Gastrocnemius medialis (tissue), 4 donors: ENCODE measurements around the gene LRRC63. TPM values are rescaled to one million over a fixed set of nuclear protein-coding genes. Genes with fewer than 3 reads are reported as not detected.

Experiments used
- ATAC-seq, 2 donors: fragments of 150-250 bp; one replicate each; pipeline ENCODE4 v1.9.1; 2016
- DNase-seq, 2 donors: peaks; one replicate each; pipeline ENCODE4 v3.0.0-alpha.2; 2019
- H3K27ac ChIP-seq, 4 donors: fragments of 200-600 bp; sonication (generic); 1 replicate in 1 of 4; 2 replicates in 3 of 4; pipeline ENCODE4 v1.5.1; 2016 to 2018; ENCODE audit warnings: mild to moderate bottlenecking in 2 of 4, moderate library complexity in 1 of 4
- H3K27me3 ChIP-seq, 3 donors: fragments of 200-600 bp; sonication (generic) in 2 of 3; 1 replicate in 1 of 3; 2 replicates in 2 of 3; pipeline versions ENCODE4 v1.5.1 to v1.6.0; 2016 to 2019; ENCODE audit warnings: mild to moderate bottlenecking in 1 of 3, moderate library complexity in 1 of 3
- H3K36me3 ChIP-seq, 2 donors: fragments of 200-600 bp; sonication (generic) in 1 of 2; one replicate each; pipeline ENCODE4 v1.5.1; 2017 to 2018
- H3K4me1 ChIP-seq, 2 donors: fragments of 200-600 bp; sonication (generic) in 1 of 2; one replicate each; pipeline ENCODE4 v1.5.1; 2016 to 2017; ENCODE audit warnings: mild to moderate bottlenecking in 2 of 2
- H3K4me3 ChIP-seq, 4 donors: fragments of 200-600 bp; sonication (generic) in 3 of 4; 1 replicate in 1 of 4; 2 replicates in 3 of 4; pipeline ENCODE4 v1.5.1; 2016 to 2019; ENCODE audit warnings: mild to moderate bottlenecking in 2 of 4
- H3K9me3 ChIP-seq, 3 donors: fragments of 200-600 bp; sonication (generic) in 2 of 3; 1 replicate in 1 of 3; 2 replicates in 2 of 3; pipeline ENCODE4 v1.5.1; 2016 to 2019
- POLR2A ChIP-seq, 2 donors: fragments of 450-650 bp; IDR thresholded peaks; one replicate each; pipeline ENCODE4 v1.6.1; 2017; ENCODE audit warnings: antibody characterized with exemption in 2 of 2, mild to moderate bottlenecking in 2 of 2, moderate library complexity in 2 of 2
- in situ Hi-C, 4 donors: fragments of 200-750 bp; cut with MboI; loops; one replicate each; pipeline versions ENCODE4 v1.15.0 to v1.8.0; 2017; ENCODE audit warnings: low sequenced_read_pairs in 4 of 4
- intact Hi-C: fragments of 100-400 bp; cut with DNase I; formaldehyde crosslinking; loops from one replicate; pipeline ENCODE4 v1.15.1; 2023; ENCODE audit warnings: low total_unique reads
- total RNA-seq, 4 donors: library from RNA; depleted of rRNA; stranded (reverse); fragments of >200 nt; gene quantifications; one replicate each; pipeline versions ENCODE4 v1.1.0 to v1.2.3, GENCODE V29; 2016
- TF ChIP-seq, protein P1 (sequence below), 5 experiments: fragments of 450-650 bp in 3 of 5; fragments of 200-600 bp in 2 of 5; sonication (generic) in 2 of 5; IDR thresholded peaks in 4 of 5; conservative IDR thresholded peaks in 1 of 5; 1 replicate in 4 of 5; 2 replicates in 1 of 5; pipeline ENCODE4 v1.5.1; 2016 to 2019; ENCODE audit warnings: antibody characterized with exemption in 5 of 5, mild to moderate bottlenecking in 3 of 5, moderate library complexity in 3 of 5

Gene LRRC63
- total RNA-seq, 4 donors from 2014 or later, result not detected

DNA sequence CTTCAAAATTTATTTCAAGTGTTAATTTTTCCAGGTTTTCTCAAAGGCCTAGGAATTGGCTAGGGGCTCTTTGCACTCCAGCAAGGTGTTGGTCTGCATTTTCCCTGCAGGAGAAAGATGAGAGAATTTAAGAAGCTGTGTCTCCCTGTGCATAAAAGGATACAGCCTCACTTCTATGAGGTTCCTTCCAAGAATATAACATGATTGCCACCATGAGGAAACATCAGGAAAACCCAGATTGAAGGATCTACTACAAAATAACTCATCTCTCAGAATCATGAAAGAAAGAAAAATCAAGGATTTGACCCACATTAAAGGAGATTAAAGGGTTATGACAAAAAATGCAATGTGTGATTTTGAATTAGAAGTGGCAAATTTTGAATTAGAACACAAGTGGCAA is 105.4 kb downstream of the LRRC63 start:
- no peaks in the 10 kb centered on the region for H3K9me3 ChIP-seq
- DNase-seq (no peak), ATAC-seq (no peak)
- no peak overlapping the region for H3K4me3 ChIP-seq
- no peak overlapping the region for H3K27ac ChIP-seq
- intact Hi-C loops (no loop called here), in situ Hi-C loops (no loop called here)
- H3K4me1 ChIP-seq, result no peaks in the 10 kb centered on the region
- TF ChIP-seq, protein P1, sequence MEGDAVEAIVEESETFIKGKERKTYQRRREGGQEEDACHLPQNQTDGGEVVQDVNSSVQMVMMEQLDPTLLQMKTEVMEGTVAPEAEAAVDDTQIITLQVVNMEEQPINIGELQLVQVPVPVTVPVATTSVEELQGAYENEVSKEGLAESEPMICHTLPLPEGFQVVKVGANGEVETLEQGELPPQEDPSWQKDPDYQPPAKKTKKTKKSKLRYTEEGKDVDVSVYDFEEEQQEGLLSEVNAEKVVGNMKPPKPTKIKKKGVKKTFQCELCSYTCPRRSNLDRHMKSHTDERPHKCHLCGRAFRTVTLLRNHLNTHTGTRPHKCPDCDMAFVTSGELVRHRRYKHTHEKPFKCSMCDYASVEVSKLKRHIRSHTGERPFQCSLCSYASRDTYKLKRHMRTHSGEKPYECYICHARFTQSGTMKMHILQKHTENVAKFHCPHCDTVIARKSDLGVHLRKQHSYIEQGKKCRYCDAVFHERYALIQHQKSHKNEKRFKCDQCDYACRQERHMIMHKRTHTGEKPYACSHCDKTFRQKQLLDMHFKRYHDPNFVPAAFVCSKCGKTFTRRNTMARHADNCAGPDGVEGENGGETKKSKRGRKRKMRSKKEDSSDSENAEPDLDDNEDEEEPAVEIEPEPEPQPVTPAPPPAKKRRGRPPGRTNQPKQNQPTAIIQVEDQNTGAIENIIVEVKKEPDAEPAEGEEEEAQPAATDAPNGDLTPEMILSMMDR (IDR thresholded peaks at IDR 0.05 in 4 of 5, conservative IDR thresholded peaks at IDR 0.05 in 1 of 5), result no peak
- no peak for TF ChIP-seq POLR2A (IDR thresholded peaks at IDR 0.05)
- no peaks in the 10 kb centered on the region for H3K27me3 ChIP-seq
- H3K36me3 ChIP-seq, result no peaks in the 10 kb centered on the region

DNA sequence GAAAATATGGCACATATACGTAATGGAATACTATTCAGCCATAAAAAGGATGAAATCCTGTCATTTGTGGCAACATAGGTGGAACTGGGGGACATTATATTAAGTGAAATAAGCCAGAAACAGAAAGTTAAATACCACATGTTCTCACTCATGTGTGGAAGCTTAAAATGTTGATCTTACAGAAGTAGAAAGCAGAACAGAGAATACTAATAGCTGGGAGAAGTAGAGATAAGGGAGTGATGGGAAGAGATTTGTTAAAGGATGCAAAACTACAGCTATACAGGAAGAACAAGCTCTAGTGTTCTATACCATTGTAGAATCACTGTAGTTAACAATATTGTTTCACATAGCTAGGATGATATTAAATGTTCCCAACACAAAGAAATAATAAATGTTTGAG is 107.3 kb downstream of the LRRC63 start:
- ATAC-seq, result no peak
- intact Hi-C loops, result no loop called here

DNA sequence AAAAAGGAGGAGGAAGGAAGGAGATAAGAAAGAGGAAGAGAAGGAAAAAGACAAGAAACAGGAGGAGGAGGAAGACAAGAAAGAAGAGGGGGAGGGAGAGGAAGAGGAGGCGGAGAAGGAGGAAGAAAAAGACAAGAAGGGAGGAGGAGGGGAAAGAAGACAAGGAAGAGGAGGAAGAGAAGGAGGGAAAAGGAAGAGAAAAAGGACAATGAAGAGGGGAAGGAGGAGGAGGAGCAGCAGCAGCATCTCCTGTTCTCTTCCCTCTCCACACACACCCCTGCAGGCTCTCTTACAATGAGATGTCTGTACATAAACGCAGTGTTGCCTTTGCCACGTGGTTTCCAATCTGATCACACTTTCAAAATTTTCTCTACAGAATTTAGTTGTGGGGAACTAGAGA is 108.7 kb downstream of the LRRC63 start:
- no peaks in the 10 kb centered on the region for H3K9me3 ChIP-seq
- no peak for DNase-seq
- in situ Hi-C loops, result no loop called here
- intact Hi-C loops, result no loop called here
- H3K27ac ChIP-seq, result no peak overlapping the region
- no peak for TF ChIP-seq POLR2A (IDR thresholded peaks at IDR 0.05)
- TF ChIP-seq, protein P1 (IDR thresholded peaks at IDR 0.05 in 4 of 5, conservative IDR thresholded peaks at IDR 0.05 in 1 of 5), result no peak
- H3K4me1 ChIP-seq, result no peaks in the 10 kb centered on the region
- no peaks in the 10 kb centered on the region for H3K27me3 ChIP-seq
- ATAC-seq, result no peak
- no peaks in the 10 kb centered on the region for H3K36me3 ChIP-seq
- no peak overlapping the region for H3K4me3 ChIP-seq

More for the DNA sequence above, 107.3 kb downstream of the LRRC63 start:
- DNase-seq, result no peak
- Histone ChIP-seq H3K4me3 (no peak overlapping the region), H3K27me3 (no peaks in the 10 kb centered on the region), H3K36me3 (no peaks in the 10 kb centered on the region), H3K9me3 (no peaks in the 10 kb centered on the region), H3K4me1 (no peaks in the 10 kb centered on the region), H3K27ac (no peak overlapping the region)
- in situ Hi-C loops, result no loop called here
- no peak for TF ChIP-seq POLR2A (IDR thresholded peaks at IDR 0.05)
- TF ChIP-seq, protein P1 (IDR thresholded peaks at IDR 0.05 in 4 of 5, conservative IDR thresholded peaks at IDR 0.05 in 1 of 5), result no peak

DNA sequence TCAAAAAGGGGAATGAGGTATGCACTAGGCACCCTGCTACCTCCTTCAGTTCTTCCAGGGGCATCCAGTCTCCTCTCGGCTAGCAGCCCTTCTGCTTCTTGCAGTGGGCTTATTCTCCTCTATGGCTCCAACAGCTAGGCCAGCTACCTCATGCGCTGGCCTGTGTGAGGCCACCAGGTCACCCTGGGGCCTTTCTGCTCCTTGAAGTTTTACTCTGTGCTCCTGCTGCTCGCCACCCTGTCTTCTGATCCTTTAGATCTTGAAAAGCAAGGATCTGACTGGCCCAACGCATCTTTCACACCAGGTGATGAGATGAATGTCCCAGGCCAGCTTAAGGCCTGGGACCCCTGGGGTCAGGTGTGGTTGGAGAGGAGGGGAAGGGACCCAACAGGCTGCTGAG is 109.1 kb downstream of the LRRC63 start:
- H3K4me3 ChIP-seq, result no peak overlapping the region
- in situ Hi-C loops (no loop called here), intact Hi-C loops (no loop called here)
- no peak for DNase-seq
- no peaks in the 10 kb centered on the region for H3K9me3 ChIP-seq
- no peaks in the 10 kb centered on the region for H3K4me1 ChIP-seq
- no peaks in the 10 kb centered on the region for H3K27me3 ChIP-seq
- ATAC-seq, result no peak
- H3K27ac ChIP-seq, result no peak overlapping the region
- TF ChIP-seq, protein P1 (IDR thresholded peaks at IDR 0.05 in 4 of 5, conservative IDR thresholded peaks at IDR 0.05 in 1 of 5), result no peak
- TF ChIP-seq POLR2A (IDR thresholded peaks at IDR 0.05), result no peak
- no peaks in the 10 kb centered on the region for H3K36me3 ChIP-seq

DNA sequence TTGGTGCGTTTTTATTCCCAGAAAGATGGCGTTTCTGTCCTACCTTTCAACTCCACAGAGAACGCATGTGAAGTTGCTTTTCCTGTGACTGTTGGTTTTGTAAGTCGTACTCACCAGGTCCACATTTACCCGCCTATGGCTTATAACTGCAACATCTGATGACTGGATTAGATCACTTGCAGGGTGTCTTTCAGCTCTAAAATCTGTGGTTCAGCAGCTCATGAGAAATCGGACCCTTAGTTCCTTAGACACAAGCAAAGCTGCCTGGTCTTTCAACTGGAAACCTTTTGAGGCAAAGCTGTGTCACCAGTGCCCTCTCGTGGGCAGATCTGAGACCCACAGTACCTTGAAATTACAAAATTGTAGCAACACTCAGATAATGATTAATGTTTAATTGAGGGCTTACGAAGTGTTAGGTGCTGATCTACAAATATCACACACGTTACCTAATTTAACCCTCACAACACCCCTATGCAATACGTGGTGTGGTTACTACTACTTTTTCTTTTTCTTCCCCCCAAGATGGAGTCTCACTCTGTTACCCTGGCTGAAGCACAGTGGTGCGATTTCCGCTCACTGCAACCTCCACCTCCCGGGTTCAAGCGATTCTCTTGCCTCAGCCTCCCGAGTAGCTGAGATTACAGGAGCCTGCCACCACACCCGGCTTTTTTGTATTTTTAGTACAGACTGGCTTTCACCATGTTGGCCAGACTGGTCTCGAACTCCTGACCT is 109.9 kb downstream of the LRRC63 start:
- H3K4me3 ChIP-seq, result no peak overlapping the region
- H3K27ac ChIP-seq, result no peak overlapping the region
- intact Hi-C loops, result no loop called here
- no peak for TF ChIP-seq POLR2A (IDR thresholded peaks at IDR 0.05)
- TF ChIP-seq, protein P1 (IDR thresholded peaks at IDR 0.05 in 4 of 5, conservative IDR thresholded peaks at IDR 0.05 in 1 of 5), result peak in 3 of 5 experiments; percentile 14 to 44 (median 24)
- ATAC-seq (no peak), DNase-seq (no peak)
- H3K27me3 ChIP-seq, result no peaks in the 10 kb centered on the region
- no peaks in the 10 kb centered on the region for H3K4me1 ChIP-seq
- no peaks in the 10 kb centered on the region for H3K36me3 ChIP-seq
- in situ Hi-C loops, result no loop called here
- no peaks in the 10 kb centered on the region for H3K9me3 ChIP-seq
